ENCODE results near the gene ATG2B. TPM values are rescaled to one million over a fixed set of nuclear protein-coding genes. Genes with fewer than 3 reads are reported as not detected.

ATG2B gene
- total and polyA plus RNA-seq, 2 of the 4 experiments (the other 2 are of a cell fraction) = 6.9 to 22.0 TPM

GRCh38 chr14:96297997-96298515 lies 65.1 kb downstream of the ATG2B start:
- Histone ChIP-seq H3K27me3 (ENCODE audit: control insufficient read depth, insufficient read depth, low read length) (no peaks in the 10 kb centered on the region), H3K4me2 (ENCODE audit: low read depth, low read length) (no peak overlapping the region), H3K36me3 (ENCODE audit: control insufficient read depth, insufficient read depth, low read length) (peaks cover 10% of the 10 kb centered on the region), H2BK15ac (ENCODE audit: low read depth, low read length) (no peak overlapping the region), H4K91ac (ENCODE audit: insufficient read depth, low read depth, low read length) (no peak overlapping the region), H3K9me1 (ENCODE audit: insufficient read depth, low read length) (peaks cover 1% of the 10 kb centered on the region; the same call in 1 of the 2 replicates), H3K14ac (replicated peaks; ENCODE audit: low read depth, low read length) (no peak overlapping the region), H3K27ac (ENCODE audit: insufficient read depth, low read length) (no peak overlapping the region), H3K4me1 (ENCODE audit: control insufficient read depth, insufficient read depth, low read length) (peaks cover 4% of the 10 kb centered on the region; the same call in 1 of the 2 replicates), H3K4me3 (ENCODE audit: insufficient read depth, low read depth, low read length) (no peak overlapping the region), H3K23ac (ENCODE audit: low read depth, low read length) (no peak overlapping the region), H3K9ac (ENCODE audit: low read depth, low read length) (no peak overlapping the region), H2BK120ac (ENCODE audit: low read depth, low read length) (no peak overlapping the region), H2AK9ac (replicated peaks; ENCODE audit: low read depth, low read length, poor library complexity) (no peak overlapping the region), H3K9me3 (ENCODE audit: control insufficient read depth, insufficient read depth, low read length) (no peaks in the 10 kb centered on the region), H4K5ac (ENCODE audit: low read depth, low read length) (no peak overlapping the region), H3K56ac (ENCODE audit: extremely low read depth, insufficient read depth, low read length) (no peak overlapping the region), H2BK20ac (ENCODE audit: low read depth, low read length) (no peak overlapping the region), H4K20me1 (ENCODE audit: insufficient read depth, low read length) (no peaks in the 10 kb centered on the region), H2BK5ac (ENCODE audit: low read depth, low read length, poor library complexity, severe bottlenecking) (no peak overlapping the region), H3K4ac (ENCODE audit: low read depth, low read length) (no peak overlapping the region), H2AK5ac (ENCODE audit: low read depth, low read length) (no peak overlapping the region), H4K8ac (ENCODE audit: low read depth in 2 of 2, low read length in 2 of 2) (no peak overlapping the region), H3K79me1 (ENCODE audit: low read depth in 1 of 2, low read length in 2 of 2) (no peaks in the 10 kb centered on the region), H2AFZ (replicated peaks; ENCODE audit: low read length, poor library complexity) (no peak overlapping the region), H3K18ac (ENCODE audit: low read depth, low read length) (no peak overlapping the region)
- 92% methylated on average over 2 of the region's 4 CpGs; no CpG with 5 or more reads in 1 of the 2 experiments for WGBS, 2 experiments (ENCODE audit: extremely low coverage in 2 of 2, insufficient read length in 1 of 2)
- ATAC-seq (ENCODE audit: low read depth) = no peak
- ChIA-PET CTCF (interaction anchor here (0.8 to 1.2 kb wide), 2 partner anchors 10 to 140 kb away, joined by 4 to 8 read pairs; no protein-coding TSS in a partner anchor), POLR2A (ENCODE audit: unreplicated experiment) (no interaction called here)
- no peak for DNase-seq
- TF ChIP-seq RFX5 (IDR thresholded peaks at IDR 0.05; ENCODE audit: low read depth, low read length) (peak; percentile 76), RCOR1 (IDR thresholded peaks at IDR 0.05; ENCODE audit: insufficient replicate concordance, low read length) (no peak)
- intact Hi-C loops (cut with micrococcal nuclease) = loop anchor here (1.0 kb wide), 1 partner anchor 126 kb away; no protein-coding TSS in a partner anchor
- dilution Hi-C loops (cut with HindIII; ENCODE audit: low sequenced_read_pairs, unreplicated experiment) = no loop called here
- in situ Hi-C loops (cut with MboI; ENCODE audit: low sequenced_read_pairs) = loop anchor here (5.0 kb wide), 1 partner anchor 129 kb away; no protein-coding TSS in a partner anchor
- BruUV-seq (replicated peaks) = no TSS peak

Measured in IMR-90 (cell line).